ENCODE measurements around the gene KLF5.

Gene KLF5

GRCh38 chr13:73110814-73111213 lies 52.0 kb downstream of the KLF5 start:
- no peak overlapping the region for H3K27ac ChIP-seq
- TF ChIP-seq ZFX (IDR thresholded peaks at IDR 0.05) (no peak), CTCF (conservative IDR thresholded peaks at IDR 0.05) (no peak)

GRCh38 chr13:73111331-73111730 lies 52.5 kb downstream of the KLF5 start:
- TF ChIP-seq ZFX (IDR thresholded peaks at IDR 0.05) (no peak), CTCF (conservative IDR thresholded peaks at IDR 0.05) (no peak)
- no peak overlapping the region for H3K27ac ChIP-seq

- TF ChIP-seq CTCF (conservative IDR thresholded peaks at IDR 0.05) = no peak
- no peak overlapping the region for H3K27ac ChIP-seq
Observed at GRCh38 chr13:73119612-73120011, 60.8 kb downstream of the KLF5 start.
